HCT116 (cell line): Measurements from ENCODE around the gene EEPD1. TPM values are rescaled to one million over a fixed set of nuclear protein-coding genes. Genes with fewer than 3 reads are reported as not detected.

Experiments used
- ATAC-seq: fragments of 200-7000 bp; cut with Tn5 transposase; 2 replicates; pipeline ENCODE4 v1.9.1; 2020; ENCODE audit warnings: mild to moderate bottlenecking, moderate library complexity
- BruUV-seq: library from RNA; stranded (reverse); fragments of 400-500 nt; replicated peaks from 2 replicates; lab custom pipeline; 2021; lab: Mats Ljungman, UMichigan
- CTCF ChIA-PET: fragments of 300-600 bp; sonication (Branson Sonifier 250); formaldehyde crosslinking; loops from one replicate; lab custom pipeline; 2021; ENCODE audit warnings: antibody characterized with exemption; lab: Charles Lee
- POLR2A ChIA-PET: fragments of 300-600, 350-600 bp; sonication (Branson Sonifier 250); formaldehyde crosslinking; loops from one replicate; lab custom pipeline; 2021; ENCODE audit warnings: antibody characterized with exemption; lab: Charles Lee
- RAD21 ChIA-PET, 2 experiments: fragments of 300-600 bp; sonication (Branson Sonifier 250); formaldehyde crosslinking; loops; one replicate each; lab custom pipeline; 2023; ENCODE audit warnings: low total read pairs in 2 of 2; ENCODE audit not compliant: uncharacterized antibody in 2 of 2, unreplicated experiment in 2 of 2, low non-redundant PET in 1 of 2; lab: Charles Lee
- DNase-seq: peaks from one replicate; pipeline ENCODE4 v3.0.0-alpha.2; 2010; ENCODE audit warnings: low read depth, low spot score
- H2AFZ ChIP-seq: fragments of 200-600 bp; shearing (Covaris generic), sonication (generic); 2 replicates; pipeline ENCODE4 v1.6.1; 2017; ENCODE audit warnings: low read depth, mixed run types, mixed read lengths, antibody characterized with exemption, low read length; ENCODE audit not compliant: poor library complexity, severe bottlenecking
- H3K27ac ChIP-seq: 2 replicates; pipeline ENCODE4 v1.5.1; 2012; ENCODE audit warnings: low read depth, low read length
- H3K27me3 ChIP-seq: fragments of 200-600 bp; sonication (generic); 2 replicates; pipeline ENCODE4 v1.6.1; 2016; ENCODE audit warnings: mixed run types, low read length, mixed read lengths; ENCODE audit not compliant: insufficient read depth
- H3K36me3 ChIP-seq, 2 experiments: fragments of 200-500 bp in 1 of 2; fragments of 200-600 bp in 1 of 2; sonication (Bioruptor generic) in 1 of 2; sonication (generic) in 1 of 2; 2 replicates each; pipeline versions ENCODE4 v1.5.1 to v1.6.1; 2014 to 2016; ENCODE audit warnings: low read length in 2 of 2, inconsistent platforms in 1 of 2, mixed read lengths in 1 of 2, mixed run types in 1 of 2; ENCODE audit not compliant: insufficient read depth in 2 of 2, control insufficient read depth in 1 of 2
- H3K4me1 ChIP-seq, 2 experiments: fragments of 200-600 bp in 1 of 2; sonication (generic) in 1 of 2; 2 replicates each; pipeline versions ENCODE4 v1.5.1 to v1.6.1; 2012 to 2017; ENCODE audit warnings: low read length in 2 of 2, inconsistent platforms in 1 of 2, mild to moderate bottlenecking in 1 of 2, mixed read lengths in 1 of 2, mixed run types in 1 of 2, moderate library complexity in 1 of 2; ENCODE audit not compliant: insufficient read depth in 2 of 2, control insufficient read depth in 1 of 2
- H3K4me2 ChIP-seq: fragments of 200-600 bp; sonication (generic); 2 replicates; pipeline ENCODE4 v1.6.1; 2017; ENCODE audit warnings: mixed run types, low read length, mixed read lengths
- H3K4me3 ChIP-seq, 2 experiments: fragments of 200-600 bp in 1 of 2; sonication (generic) in 1 of 2; replicated peaks in 1 of 2; 2 replicates each; pipeline ENCODE4 v1.5.1; 2011 to 2016; ENCODE audit warnings: low read length in 2 of 2, control low read depth in 1 of 2, low read depth in 1 of 2, mild to moderate bottlenecking in 1 of 2, mixed read lengths in 1 of 2, mixed run types in 1 of 2
- H3K79me2 ChIP-seq: fragments of 200-600 bp; sonication (generic); 2 replicates; pipeline ENCODE4 v1.6.1; 2017; ENCODE audit warnings: mild to moderate bottlenecking, mixed run types, low read length, moderate library complexity, mixed read lengths; ENCODE audit not compliant: insufficient read depth
- H3K9ac ChIP-seq: fragments of 200-600 bp; sonication (generic); 2 replicates; pipeline ENCODE4 v1.6.1; 2016; ENCODE audit warnings: low read length, mixed read lengths
- H3K9me2 ChIP-seq: fragments of 200-600 bp; sonication (generic), shearing (Covaris generic); 2 replicates; pipeline ENCODE4 v1.6.1; 2017; ENCODE audit warnings: mixed run types, mild to moderate bottlenecking, moderate library complexity; ENCODE audit not compliant: insufficient read depth
- H3K9me3 ChIP-seq, 2 experiments: fragments of 200-500 bp in 1 of 2; fragments of 200-600 bp in 1 of 2; sonication (Bioruptor generic) in 1 of 2; sonication (generic) in 1 of 2; 2 replicates each; pipeline ENCODE4 v1.6.1; 2014 to 2017; ENCODE audit warnings: low read length in 2 of 2, mixed read lengths in 2 of 2, inconsistent platforms in 1 of 2, low read depth in 1 of 2, mild to moderate bottlenecking in 1 of 2, mixed run types in 1 of 2, moderate library complexity in 1 of 2; ENCODE audit not compliant: control insufficient read depth in 1 of 2, insufficient read depth in 1 of 2
- H4K20me1 ChIP-seq: fragments of 200-600 bp; sonication (generic), shearing (Covaris generic); 2 replicates; pipeline ENCODE4 v1.6.1; 2017; ENCODE audit warnings: mixed run types, mild to moderate bottlenecking, moderate library complexity; ENCODE audit not compliant: insufficient read depth
- CBX3 ChIP-seq: IDR thresholded peaks from 2 replicates; pipeline ENCODE4 v1.6.1; 2012; ENCODE audit warnings: low read depth
- EGR1 ChIP-seq: IDR thresholded peaks from 2 replicates; pipeline ENCODE4 v1.6.1; 2012; ENCODE audit warnings: low read depth
- ELF1 ChIP-seq: IDR thresholded peaks from 2 replicates; pipeline ENCODE4 v1.6.1; 2012; ENCODE audit warnings: low read depth, borderline replicate concordance
- EZH2 ChIP-seq: fragments of 200-600 bp; sonication (generic); IDR thresholded peaks from 2 replicates; pipeline ENCODE4 v1.6.1; 2017; ENCODE audit warnings: antibody characterized with exemption, mixed run types
- FOSL1 ChIP-seq: IDR thresholded peaks from 2 replicates; pipeline ENCODE4 v1.6.1; 2012; ENCODE audit warnings: low read depth
- JUND ChIP-seq: IDR thresholded peaks from 2 replicates; pipeline ENCODE4 v1.6.1; 2012
- POLR2A ChIP-seq: IDR thresholded peaks from 2 replicates; pipeline ENCODE4 v1.7.0; 2011; ENCODE audit warnings: borderline replicate concordance; ENCODE audit not compliant: insufficient read depth, insufficient read length; ENCODE audit errors: extremely low read depth
- RAD21 ChIP-seq: IDR thresholded peaks from 2 replicates; pipeline ENCODE4 v1.6.1; 2012; ENCODE audit warnings: low read depth, mild to moderate bottlenecking
- SIN3A ChIP-seq: IDR thresholded peaks from 2 replicates; pipeline ENCODE4 v1.6.1; 2012; ENCODE audit warnings: low read depth
- SRF ChIP-seq: IDR thresholded peaks from 2 replicates; pipeline ENCODE4 v1.6.1; 2012; ENCODE audit warnings: low read depth
- TCF7L2 ChIP-seq: IDR thresholded peaks from 2 replicates; pipeline ENCODE4 v1.7.0; 2011; ENCODE audit warnings: borderline replicate concordance, inconsistent platforms; ENCODE audit not compliant: insufficient read depth, insufficient read length; ENCODE audit errors: extremely low read depth
- ZFX ChIP-seq: fragments of 450-650 bp; IDR thresholded peaks from 2 replicates; pipeline ENCODE4 v1.6.1; 2017
- ZNF274 ChIP-seq: fragments of 200-500 bp; sonication (Bioruptor generic); IDR thresholded peaks from 2 replicates; pipeline ENCODE4 v1.6.1; 2014; ENCODE audit warnings: mild to moderate bottlenecking, low read depth, low read length, inconsistent platforms
- intact Hi-C: fragments of 100-400 bp; cut with micrococcal nuclease; formaldehyde crosslinking; loops from 2 replicates; pipeline ENCODE4 v1.10.0; 2022
- total RNA-seq: library from RNA; stranded (reverse); gene quantifications from one replicate; pipeline ENCODE4 v1.2.1, GENCODE V29; 2021; ENCODE audit not compliant: unreplicated experiment
- TF ChIP-seq, protein P1 (sequence below): IDR thresholded peaks from 2 replicates; pipeline ENCODE4 v1.6.1; 2012
- TF ChIP-seq, protein P2 (sequence below): IDR thresholded peaks from 2 replicates; pipeline ENCODE4 v1.6.1; 2011; ENCODE audit warnings: mild to moderate bottlenecking, low read length, moderate library complexity; ENCODE audit not compliant: insufficient replicate concordance; ENCODE audit errors: extremely low read depth
- TF ChIP-seq, protein P3 (sequence below), 3 experiments: fragments of 200-600 bp in 1 of 3; sonication (generic) in 1 of 3; IDR thresholded peaks in 2 of 3; conservative IDR thresholded peaks in 1 of 3; 2 replicates each; pipeline ENCODE4 v1.5.1; 2012 to 2017; ENCODE audit warnings: low read depth in 2 of 3, low read length in 2 of 3, antibody characterized with exemption in 1 of 3, borderline replicate concordance in 1 of 3, control low read depth in 1 of 3, mild to moderate bottlenecking in 1 of 3, mixed read lengths in 1 of 3, mixed run types in 1 of 3, moderate library complexity in 1 of 3; ENCODE audit not compliant: insufficient read depth in 1 of 3
- TF ChIP-seq, protein P4 (sequence below): IDR thresholded peaks from 2 replicates; pipeline ENCODE4 v1.6.1; 2012; ENCODE audit warnings: low read depth

EEPD1 gene
- total RNA-seq, 1 experiment from 2014 or later: 4.2 TPM

DNA sequence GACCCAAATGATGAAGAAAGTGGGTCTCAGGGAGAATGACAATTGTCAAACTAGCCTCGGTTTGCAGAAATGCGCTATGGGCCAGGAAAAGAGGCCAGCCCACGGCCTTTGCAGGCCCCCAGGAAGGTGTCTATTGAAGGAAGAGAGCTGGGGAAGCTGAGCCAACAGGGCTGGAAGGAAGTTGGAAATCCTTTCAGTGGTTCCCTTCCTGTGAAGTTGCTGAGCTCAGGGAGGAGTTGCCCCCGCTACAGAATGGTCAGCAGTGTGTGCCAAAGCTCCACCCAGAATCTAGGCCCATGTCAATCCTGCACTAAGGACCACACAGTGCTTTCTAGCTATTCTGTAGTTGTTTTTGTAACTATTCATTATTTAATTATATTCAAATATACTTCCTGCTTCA is 145.1 kb downstream of the EEPD1 start:
- no peak overlapping the region for H3K4me3 ChIP-seq
- no TSS peak for BruUV-seq
- ChIA-PET CTCF (no interaction called here), POLR2A (no interaction called here)
- no peak for ATAC-seq
- H3K36me3 ChIP-seq: no peaks in the 10 kb centered on the region
- no peaks in the 10 kb centered on the region for H3K79me2 ChIP-seq
- H3K4me1 ChIP-seq: peaks cover 13 to 19% of the 10 kb centered on the region in 2 experiments
- no peak overlapping the region for H3K4me2 ChIP-seq
- no peaks in the 10 kb centered on the region for H3K9me3 ChIP-seq
- no peaks in the 10 kb centered on the region for H3K27me3 ChIP-seq
- intact Hi-C loops: no loop called here
- no peak for TF ChIP-seq SRF
- TF ChIP-seq, protein P1, sequence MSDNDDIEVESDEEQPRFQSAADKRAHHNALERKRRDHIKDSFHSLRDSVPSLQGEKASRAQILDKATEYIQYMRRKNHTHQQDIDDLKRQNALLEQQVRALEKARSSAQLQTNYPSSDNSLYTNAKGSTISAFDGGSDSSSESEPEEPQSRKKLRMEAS: no peak
- no peak for TF ChIP-seq EZH2
- no peak for TF ChIP-seq SIN3A
- TF ChIP-seq, protein P2, sequence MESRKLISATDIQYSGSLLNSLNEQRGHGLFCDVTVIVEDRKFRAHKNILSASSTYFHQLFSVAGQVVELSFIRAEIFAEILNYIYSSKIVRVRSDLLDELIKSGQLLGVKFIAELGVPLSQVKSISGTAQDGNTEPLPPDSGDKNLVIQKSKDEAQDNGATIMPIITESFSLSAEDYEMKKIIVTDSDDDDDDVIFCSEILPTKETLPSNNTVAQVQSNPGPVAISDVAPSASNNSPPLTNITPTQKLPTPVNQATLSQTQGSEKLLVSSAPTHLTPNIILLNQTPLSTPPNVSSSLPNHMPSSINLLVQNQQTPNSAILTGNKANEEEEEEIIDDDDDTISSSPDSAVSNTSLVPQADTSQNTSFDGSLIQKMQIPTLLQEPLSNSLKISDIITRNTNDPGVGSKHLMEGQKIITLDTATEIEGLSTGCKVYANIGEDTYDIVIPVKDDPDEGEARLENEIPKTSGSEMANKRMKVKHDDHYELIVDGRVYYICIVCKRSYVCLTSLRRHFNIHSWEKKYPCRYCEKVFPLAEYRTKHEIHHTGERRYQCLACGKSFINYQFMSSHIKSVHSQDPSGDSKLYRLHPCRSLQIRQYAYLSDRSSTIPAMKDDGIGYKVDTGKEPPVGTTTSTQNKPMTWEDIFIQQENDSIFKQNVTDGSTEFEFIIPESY: no peak
- TF ChIP-seq RAD21: no peak
- TF ChIP-seq, protein P3, sequence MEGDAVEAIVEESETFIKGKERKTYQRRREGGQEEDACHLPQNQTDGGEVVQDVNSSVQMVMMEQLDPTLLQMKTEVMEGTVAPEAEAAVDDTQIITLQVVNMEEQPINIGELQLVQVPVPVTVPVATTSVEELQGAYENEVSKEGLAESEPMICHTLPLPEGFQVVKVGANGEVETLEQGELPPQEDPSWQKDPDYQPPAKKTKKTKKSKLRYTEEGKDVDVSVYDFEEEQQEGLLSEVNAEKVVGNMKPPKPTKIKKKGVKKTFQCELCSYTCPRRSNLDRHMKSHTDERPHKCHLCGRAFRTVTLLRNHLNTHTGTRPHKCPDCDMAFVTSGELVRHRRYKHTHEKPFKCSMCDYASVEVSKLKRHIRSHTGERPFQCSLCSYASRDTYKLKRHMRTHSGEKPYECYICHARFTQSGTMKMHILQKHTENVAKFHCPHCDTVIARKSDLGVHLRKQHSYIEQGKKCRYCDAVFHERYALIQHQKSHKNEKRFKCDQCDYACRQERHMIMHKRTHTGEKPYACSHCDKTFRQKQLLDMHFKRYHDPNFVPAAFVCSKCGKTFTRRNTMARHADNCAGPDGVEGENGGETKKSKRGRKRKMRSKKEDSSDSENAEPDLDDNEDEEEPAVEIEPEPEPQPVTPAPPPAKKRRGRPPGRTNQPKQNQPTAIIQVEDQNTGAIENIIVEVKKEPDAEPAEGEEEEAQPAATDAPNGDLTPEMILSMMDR (IDR thresholded peaks at IDR 0.05 in 2 of 3, conservative IDR thresholded peaks at IDR 0.05 in 1 of 3; ENCODE audit: borderline replicate concordance in 1 of 3, insufficient read depth in 1 of 3, low read depth in 2 of 3, low read length in 2 of 3): no peak
- no peak for TF ChIP-seq CBX3
- TF ChIP-seq ELF1: no peak
- TF ChIP-seq TCF7L2: no peak
- TF ChIP-seq EGR1: no peak
- TF ChIP-seq FOSL1: no peak
- TF ChIP-seq, protein P4, sequence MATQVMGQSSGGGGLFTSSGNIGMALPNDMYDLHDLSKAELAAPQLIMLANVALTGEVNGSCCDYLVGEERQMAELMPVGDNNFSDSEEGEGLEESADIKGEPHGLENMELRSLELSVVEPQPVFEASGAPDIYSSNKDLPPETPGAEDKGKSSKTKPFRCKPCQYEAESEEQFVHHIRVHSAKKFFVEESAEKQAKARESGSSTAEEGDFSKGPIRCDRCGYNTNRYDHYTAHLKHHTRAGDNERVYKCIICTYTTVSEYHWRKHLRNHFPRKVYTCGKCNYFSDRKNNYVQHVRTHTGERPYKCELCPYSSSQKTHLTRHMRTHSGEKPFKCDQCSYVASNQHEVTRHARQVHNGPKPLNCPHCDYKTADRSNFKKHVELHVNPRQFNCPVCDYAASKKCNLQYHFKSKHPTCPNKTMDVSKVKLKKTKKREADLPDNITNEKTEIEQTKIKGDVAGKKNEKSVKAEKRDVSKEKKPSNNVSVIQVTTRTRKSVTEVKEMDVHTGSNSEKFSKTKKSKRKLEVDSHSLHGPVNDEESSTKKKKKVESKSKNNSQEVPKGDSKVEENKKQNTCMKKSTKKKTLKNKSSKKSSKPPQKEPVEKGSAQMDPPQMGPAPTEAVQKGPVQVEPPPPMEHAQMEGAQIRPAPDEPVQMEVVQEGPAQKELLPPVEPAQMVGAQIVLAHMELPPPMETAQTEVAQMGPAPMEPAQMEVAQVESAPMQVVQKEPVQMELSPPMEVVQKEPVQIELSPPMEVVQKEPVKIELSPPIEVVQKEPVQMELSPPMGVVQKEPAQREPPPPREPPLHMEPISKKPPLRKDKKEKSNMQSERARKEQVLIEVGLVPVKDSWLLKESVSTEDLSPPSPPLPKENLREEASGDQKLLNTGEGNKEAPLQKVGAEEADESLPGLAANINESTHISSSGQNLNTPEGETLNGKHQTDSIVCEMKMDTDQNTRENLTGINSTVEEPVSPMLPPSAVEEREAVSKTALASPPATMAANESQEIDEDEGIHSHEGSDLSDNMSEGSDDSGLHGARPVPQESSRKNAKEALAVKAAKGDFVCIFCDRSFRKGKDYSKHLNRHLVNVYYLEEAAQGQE: no peak
- TF ChIP-seq ZFX: no peak
- TF ChIP-seq ZNF274: no peak
- TF ChIP-seq POLR2A: no peak
- no peak for TF ChIP-seq JUND
- TF ChIP-seq, all 23 proteins: peak for 0
- no peak overlapping the region for H2AFZ ChIP-seq
- no peak for DNase-seq
- RAD21 ChIA-PET: no interaction called here
- no peaks in the 10 kb centered on the region for H3K9me2 ChIP-seq
- no peak overlapping the region for H3K9ac ChIP-seq
- no peak overlapping the region for H3K27ac ChIP-seq
- H4K20me1 ChIP-seq: no peaks in the 10 kb centered on the region; the same call in 1 of the 2 replicates
